HepG2 (cell line): ENCODE results near the gene BCLAF1. TPM values are rescaled to one million over a fixed set of nuclear protein-coding genes. Genes with fewer than 3 reads are reported as not detected.

Experiments used
- ATAC-seq: fragments of 200-7000 bp; cut with Tn5 transposase; 3 replicates; pipeline ENCODE4 v1.9.1; 2020; ENCODE audit warnings: mild to moderate bottlenecking, moderate library complexity
- BruUV-seq: library from RNA; stranded (reverse); fragments of 400-500 nt; replicated peaks from 2 replicates; lab custom pipeline; 2021; lab: Mats Ljungman, UMichigan
- CTCF ChIA-PET: fragments of 300-600 bp; formaldehyde crosslinking; extraction: SDS; loops from one replicate; lab custom pipeline; 2021; ENCODE audit warnings: low total read pairs, inconsistent platforms, low intra/inter-chr PET ratio; lab: Yijun Ruan, JAX
- POLR2A ChIA-PET: fragments of 350-600 bp; sonication (Branson Sonifier 250); formaldehyde crosslinking; loops from one replicate; lab custom pipeline; 2020; ENCODE audit warnings: antibody characterized with exemption, inconsistent platforms; lab: Yijun Ruan, JAX
- DNase-seq: peaks from one replicate; pipeline ENCODE4 v3.0.0-alpha.2; 2015; ENCODE audit warnings: low spot score
- FAIRE-seq: peaks from 3 replicates; lab custom pipeline; 2011; peaks lifted over from hg19 to GRCh38; lab: Jason Lieb, UNC
- H2AFZ ChIP-seq: one replicate; pipeline ENCODE4 v1.6.1; 2011; ENCODE audit warnings: low read length, inconsistent platforms
- H3K27ac ChIP-seq: fragments of 300-600 bp; 3 replicates; pipeline ENCODE4 v1.8.0; 2011; ENCODE audit warnings: mixed run types, mild to moderate bottlenecking, mixed read lengths, low read length, inconsistent platforms; ENCODE audit not compliant: insufficient read depth; ENCODE audit errors: extremely low read length
- H3K27me3 ChIP-seq, 2 experiments: fragments of 200-600 bp in 1 of 2; 2 replicates in 1 of 2; 3 replicates in 1 of 2; pipeline versions ENCODE4 v1.6.0 to v1.8.0; 2011; ENCODE audit warnings: low read length in 2 of 2, mild to moderate bottlenecking in 2 of 2, moderate library complexity in 2 of 2, inconsistent platforms in 1 of 2; ENCODE audit not compliant: insufficient read depth in 2 of 2, control insufficient read depth in 1 of 2
- H3K36me3 ChIP-seq, 2 experiments: fragments of 200-600 bp in 1 of 2; replicated peaks in 1 of 2; 2 replicates in 1 of 2; 3 replicates in 1 of 2; pipeline versions ENCODE4 v1.5.1 to v1.8.0; 2011; ENCODE audit warnings: low read length in 2 of 2, inconsistent platforms in 1 of 2; ENCODE audit not compliant: insufficient read depth in 2 of 2, control insufficient read depth in 1 of 2
- H3K4me1 ChIP-seq: 2 replicates; pipeline ENCODE4 v1.5.1; 2012; ENCODE audit warnings: low read length, inconsistent platforms; ENCODE audit not compliant: insufficient read depth
- H3K4me2 ChIP-seq: 2 replicates; pipeline ENCODE4 v1.6.0; 2011; ENCODE audit warnings: low read depth, low read length, inconsistent platforms
- H3K4me3 ChIP-seq, 3 experiments: fragments of 200-600 bp in 1 of 3; sonication (generic), shearing (Covaris generic) in 1 of 3; replicated peaks in 1 of 3; 2 replicates each; pipeline ENCODE4 v1.5.1; 2011 to 2016; ENCODE audit warnings: low read length in 3 of 3, inconsistent platforms in 2 of 3, low read depth in 2 of 3, mild to moderate bottlenecking in 2 of 3, control low read depth in 1 of 3, mixed read lengths in 1 of 3; ENCODE audit not compliant: insufficient read depth in 1 of 3
- H3K79me2 ChIP-seq: one replicate; pipeline ENCODE4 v1.6.1; 2011; ENCODE audit warnings: low read length, inconsistent platforms; ENCODE audit not compliant: insufficient read depth
- H3K9ac ChIP-seq: 2 replicates; pipeline ENCODE4 v1.6.0; 2011; ENCODE audit warnings: mild to moderate bottlenecking, low read depth, low read length, inconsistent platforms; ENCODE audit not compliant: insufficient read depth
- H3K9me3 ChIP-seq: 2 replicates; pipeline ENCODE4 v1.5.1; 2012; ENCODE audit warnings: mild to moderate bottlenecking, low read length
- H4K20me1 ChIP-seq: 2 replicates; pipeline ENCODE4 v1.6.0; 2011; ENCODE audit warnings: inconsistent platforms, mild to moderate bottlenecking, low read length, moderate library complexity; ENCODE audit not compliant: insufficient read depth
- HIVEP1 ChIP-seq: sonication (generic); formaldehyde crosslinking; IDR thresholded peaks from 2 replicates; pipeline ENCODE4 v1.4.0; 2020; ENCODE audit warnings: mild to moderate bottlenecking, missing genetic modification reagents
- KLF15 ChIP-seq: sonication (generic); formaldehyde crosslinking; IDR thresholded peaks from 2 replicates; pipeline ENCODE4 v1.8.1; 2023; ENCODE audit warnings: borderline replicate concordance, mild to moderate bottlenecking, inconsistent platforms, missing genetic modification reagents, mixed read lengths
- KMT2B ChIP-seq: IDR thresholded peaks from 2 replicates; pipeline ENCODE4 v1.6.1; 2016; ENCODE audit warnings: missing genetic modification reagents, missing compliant biosample characterization
- PAF1 ChIP-seq: IDR thresholded peaks from 2 replicates; pipeline ENCODE4 v1.6.1; 2016; ENCODE audit warnings: missing genetic modification reagents, missing compliant biosample characterization
- POLR2AphosphoS5 ChIP-seq: IDR thresholded peaks from 2 replicates; pipeline ENCODE4 v1.6.1; 2012; ENCODE audit warnings: low read depth, low read length
- POLR2G ChIP-seq: fragments of 200-400 bp; formaldehyde crosslinking; IDR thresholded peaks from 2 replicates; pipeline ENCODE4 v1.6.1; 2018; ENCODE audit warnings: mild to moderate bottlenecking, low read depth, low read length, moderate library complexity
- RBM22 ChIP-seq: fragments of 200-400 bp; formaldehyde crosslinking; optimal IDR thresholded peaks from 2 replicates; pipeline ENCODE3; 2017; ENCODE audit warnings: mild to moderate bottlenecking, low read length, moderate library complexity
- ZNF652 ChIP-seq: IDR thresholded peaks from 2 replicates; pipeline ENCODE4 v1.6.1; 2016; ENCODE audit warnings: low read depth, borderline replicate concordance
- WGBS: methylation state at CpG from one replicate; pipeline ENCODE4 v1.1.6; 2017; ENCODE audit warnings: low lambda C conversion rate; 5-methylcytosine and 5-hydroxymethylcytosine counted together
- in situ Hi-C: cut with HindIII; loops from 2 replicates; pipeline ENCODE4 v1.10.0; 2017; ENCODE audit warnings: low pct_unique_long_range_greater_than_20kb; ENCODE audit not compliant: extremely low pct_ligation_motif_present
- intact Hi-C: fragments of 100-400 bp; cut with micrococcal nuclease; formaldehyde crosslinking; loops from one replicate; pipeline ENCODE4 v1.10.0; 2022; ENCODE audit not compliant: unreplicated experiment
- polyA plus RNA-seq, 8 experiments: library from polyadenylated mRNA; depleted of rRNA in 3 of 8; stranded (reverse) in 7 of 8; unstranded in 1 of 8; fragments of >200 nt; fragmentation: Illumina TruSeq in 4 of 8; extraction: Trizol in 4 of 8; gene quantifications; 2 replicates each; pipeline versions ENCODE4 v1.2.1 to v1.2.3, GENCODE V29; 2011 to 2016; ENCODE audit warnings: low read depth in 4 of 8, missing spikeins in 1 of 8, mixed read lengths in 1 of 8; ENCODE audit not compliant: insufficient read depth in 1 of 8
- total RNA-seq, 5 experiments: library from RNA; depleted of rRNA; stranded (reverse); fragments of >200 nt; fragmentation: Illumina TruSeq; extraction: Trizol; gene quantifications; 2 replicates each; pipeline ENCODE4 v1.2.3, GENCODE V29; 2016; ENCODE audit warnings: low read depth in 1 of 5

Gene BCLAF1
- total and polyA plus RNA-seq, 2 of the 13 experiments (the other 11 are each of a cell fraction or from before 2014, with no cell fraction given): 55.3 to 292 TPM

DNA sequence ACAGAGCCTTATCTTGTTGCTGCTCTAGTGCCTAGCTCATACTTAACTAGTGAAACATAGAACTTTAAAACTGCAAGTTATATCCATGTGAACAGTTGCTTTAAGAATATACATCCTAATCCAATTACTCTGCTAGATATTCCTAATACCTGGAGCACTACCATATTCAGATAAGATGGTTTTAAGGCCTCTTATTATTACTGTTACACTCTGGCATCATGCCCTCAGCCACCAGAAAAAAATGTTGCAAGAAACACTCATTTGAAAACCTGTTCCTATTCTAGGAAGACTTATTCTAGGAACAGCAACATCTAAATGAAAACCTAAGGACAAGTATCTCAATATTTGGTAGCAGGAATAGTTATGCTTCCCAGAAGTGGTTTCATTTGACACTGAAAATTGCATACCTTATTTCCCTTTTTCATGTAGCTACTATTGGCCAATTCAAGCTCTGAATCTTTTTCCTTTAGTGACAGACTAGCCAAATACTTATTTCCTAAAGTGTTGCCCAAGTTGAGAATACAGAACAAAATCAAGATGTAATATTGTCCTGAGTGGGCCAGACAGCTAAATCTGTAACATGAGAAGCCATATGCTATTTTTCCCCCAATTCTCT lies 34.7 kb downstream of the BCLAF1 start:
- ChIA-PET CTCF (no interaction called here), POLR2A (interaction anchor here (1.1 to 2.2 kb wide), 2 partner anchors 33 to 35 kb away, joined by 3 to 16 read pairs; partner anchors contain the start of gene BCLAF1)
- Histone ChIP-seq H3K9ac (no peak overlapping the region), H3K36me3 (peaks cover 0 to 22% of the 10 kb centered on the region in 2 experiments; a peak in 3 of 5 replicates), H3K4me3 (no peak overlapping the region), H3K4me1 (peaks cover 11% of the 10 kb centered on the region), H3K27me3 (no peaks in the 10 kb centered on the region; a peak in 1 of 5 replicates), H3K4me2 (no peak overlapping the region), H3K79me2 (no peaks in the 10 kb centered on the region), H3K27ac (no peak overlapping the region), H4K20me1 (no peaks in the 10 kb centered on the region; the same call in 1 of the 2 replicates), H2AFZ (no peak overlapping the region), H3K9me3 (no peaks in the 10 kb centered on the region)
- TF ChIP-seq HIVEP1 (CRISPR knock-in tag) (no peak), KMT2B (CRISPR knock-in tag) (0 out of 2 replicates have a peak, but pooled peaks have one; percentile 15), PAF1 (CRISPR knock-in tag) (peak; percentile 73; the same call in 1 of the 2 replicates), RBM22 (peak; percentile 87), POLR2G (peak; percentile 36; the same call in 1 of the 2 replicates)
- in situ Hi-C loops (loop anchor here (5.0 kb wide), 1 partner anchor 32 kb away; the partner anchor contains the start of gene BCLAF1), intact Hi-C loops (loop anchor here (2.0 kb wide), 1 partner anchor 22 kb away; no protein-coding TSS in a partner anchor)
- TSS peak; percentile 2 for BruUV-seq
- FAIRE-seq (no peak), DNase-seq (no peak), ATAC-seq (no peak)

DNA sequence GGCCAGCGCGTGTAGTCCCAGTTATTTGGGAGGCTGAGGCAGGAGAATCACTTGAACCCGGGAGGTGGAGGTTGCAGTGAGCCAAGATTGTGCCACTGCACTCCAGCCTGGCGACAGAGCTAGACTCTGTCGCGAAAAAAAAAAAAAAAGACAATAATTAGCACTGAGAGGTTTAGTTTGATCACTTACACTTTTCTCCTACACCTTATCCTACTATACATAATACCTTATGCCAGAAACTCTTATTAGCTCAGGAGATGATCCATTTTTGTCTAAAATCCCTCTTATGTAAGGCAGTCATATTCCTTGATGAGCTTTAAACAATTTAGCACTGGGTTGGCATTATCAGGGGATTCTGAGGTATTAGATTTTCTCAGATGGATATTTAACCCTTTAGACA lies 35.9 kb downstream of the BCLAF1 start:
- in situ Hi-C loops (loop anchor here (5.0 kb wide), 1 partner anchor 34 kb away; the partner anchor contains the start of gene BCLAF1), intact Hi-C loops (loop anchor here (2.0 kb wide), 1 partner anchor 23 kb away; no protein-coding TSS in a partner anchor)
- Histone ChIP-seq H3K27ac (no peak overlapping the region), H3K9me3 (no peaks in the 10 kb centered on the region), H3K36me3 (peaks cover 0 to 9% of the 10 kb centered on the region in 2 experiments; a peak in 3 of 5 replicates), H3K4me3 (no peak overlapping the region), H3K27me3 (no peaks in the 10 kb centered on the region; a peak in 1 of 5 replicates), H3K79me2 (peaks cover 4% of the 10 kb centered on the region), H3K4me1 (peaks cover 16% of the 10 kb centered on the region), H4K20me1 (no peaks in the 10 kb centered on the region; the same call in 1 of the 2 replicates), H3K9ac (no peak overlapping the region), H3K4me2 (no peak overlapping the region), H2AFZ (no peak overlapping the region)
- ATAC-seq (no peak), FAIRE-seq (no peak), DNase-seq (no peak)
- POLR2A ChIA-PET: interaction anchor here (0.7 to 2.2 kb wide), 3 partner anchors 23 to 36 kb away, joined by 3 to 16 read pairs (median 4); partner anchors contain the start of gene BCLAF1
- 95% methylated on average over 6 of the region's 6 CpGs for WGBS
- TF ChIP-seq POLR2AphosphoS5 (peak; percentile 36; the same call in 1 of the 2 replicates), ZNF652 (peak; percentile 69; the same call in 1 of the 2 replicates), POLR2G (0 out of 2 replicates have a peak, but pooled peaks have one; percentile 11), KLF15 (no peak)
- BruUV-seq: no TSS peak
- CTCF ChIA-PET: no interaction called here
